AG04449 (cell line): Measurements from ENCODE around the gene SERPIND1.

Source experiments
- CTCF ChIA-PET: fragments of 350-600 bp; formaldehyde crosslinking; extraction: SDS; loops from one replicate; lab custom pipeline; 2021; ENCODE audit warnings: antibody characterized with exemption; lab: Yijun Ruan, JAX
- POLR2A ChIA-PET: fragments of 400-600, 350-600 bp; formaldehyde crosslinking; extraction: SDS; loops from one replicate; lab custom pipeline; 2020; ENCODE audit warnings: antibody characterized with exemption, inconsistent platforms; lab: Yijun Ruan, JAX
- DNase-seq: peaks from one replicate; pipeline ENCODE4 v3.0.0-alpha.2; 2010; ENCODE audit warnings: low read depth, low spot score
- H3K4me3 ChIP-seq: 2 replicates; pipeline ENCODE4 v1.5.1; 2011; ENCODE audit warnings: low read depth, mild to moderate bottlenecking, control low read depth, low read length
- CTCF ChIP-seq: IDR thresholded peaks from one replicate; pipeline ENCODE4 v1.5.1; 2011; ENCODE audit warnings: mild to moderate bottlenecking, moderate library complexity, low read length, control low read depth, inconsistent platforms; ENCODE audit not compliant: insufficient read depth; ENCODE audit errors: missing control alignments

The SERPIND1 gene

GRCh38 chr22:20773793-20774212 is at the start of gene SERPIND1:
Gene SERPIND1, plus strand, starts transcription at chr22:20774113. Its CDS starts 5,200 bp downstream, at chr22:20779313.
- no peak within 1 kb of the TSS for H3K4me3 ChIP-seq
- ChIA-PET CTCF (interaction anchor here (1.1 to 3.7 kb wide), 2 partner anchors 10 to 15 kb away, joined by 3 to 35 read pairs; no protein-coding TSS in a partner anchor), POLR2A (no interaction called here)
- TF ChIP-seq CTCF: no peak
- DNase-seq: no peak

GRCh38 chr22:20724676-20725454 is 49.0 kb upstream of the SERPIND1 start:
- ChIA-PET CTCF (no interaction called here), POLR2A (no interaction called here)
- H3K4me3 ChIP-seq: no peak overlapping the region
- no peak for TF ChIP-seq CTCF
- no peak for DNase-seq

- H3K4me3 ChIP-seq: no peak overlapping the region
- CTCF ChIA-PET: no interaction called here
- POLR2A ChIA-PET: no interaction called here
- DNase-seq: no peak
- no peak for TF ChIP-seq CTCF
Observed at GRCh38 chr22:20725987-20726558, 47.8 kb upstream of the SERPIND1 start.

- TF ChIP-seq CTCF: no peak
- ChIA-PET POLR2A (no interaction called here), CTCF (no interaction called here)
- no peak for DNase-seq
- H3K4me3 ChIP-seq: no peak overlapping the region
Observed at GRCh38 chr22:20727118-20728015, 46.5 kb upstream of the SERPIND1 start.

GRCh38 chr22:20728523-20729190 is 45.3 kb upstream of the SERPIND1 start:
- ChIA-PET CTCF (interaction anchor here (1.3 kb wide), 1 partner anchor 13 kb away, joined by 6 read pairs; no protein-coding TSS in a partner anchor), POLR2A (no interaction called here)
- H3K4me3 ChIP-seq: no peak overlapping the region
- DNase-seq: no peak
- TF ChIP-seq CTCF: no peak
